SK-N-SH treated with all-trans-retinoic acid at 6 μM for 48 hours (cell line): ENCODE measurements around the gene MTREX.

Experiments
- ARNTL ChIP-seq: fragments of 450-650 bp; formaldehyde crosslinking; IDR thresholded peaks from 2 replicates; pipeline ENCODE4 v1.5.0; 2020; ENCODE audit warnings: low read depth, mild to moderate bottlenecking, moderate library complexity, borderline replicate concordance
- BACH2 ChIP-seq: fragments of 250-450 bp; sonication (Bioruptor Pico); IDR thresholded peaks from 2 replicates; pipeline ENCODE4 v1.9.0; 2021; ENCODE audit warnings: mild to moderate bottlenecking, borderline replicate concordance
- ESRRG ChIP-seq: fragments of 250-450 bp; sonication (Bioruptor Pico); IDR thresholded peaks from 2 replicates; pipeline ENCODE4 v1.6.1; 2021; ENCODE audit warnings: mild to moderate bottlenecking
- PPARA ChIP-seq: fragments of 250-450 bp; sonication (Bioruptor Pico); IDR thresholded peaks from 2 replicates; pipeline ENCODE4 v1.5.0; 2020; ENCODE audit warnings: mild to moderate bottlenecking, borderline replicate concordance
- RARB ChIP-seq: fragments of 250-450 bp; sonication (Bioruptor Pico); IDR thresholded peaks from 2 replicates; pipeline ENCODE4 v1.8.0; 2021; ENCODE audit warnings: mild to moderate bottlenecking, moderate library complexity
- SNAI2 ChIP-seq: fragments of 250-450 bp; sonication (Bioruptor Pico); IDR thresholded peaks from 2 replicates; pipeline ENCODE4 v1.5.0; 2020; ENCODE audit warnings: mild to moderate bottlenecking, moderate library complexity
- TOX ChIP-seq: fragments of 250-450 bp; sonication (Bioruptor Pico); IDR thresholded peaks from 2 replicates; pipeline ENCODE4 v1.8.0; 2021; ENCODE audit warnings: mild to moderate bottlenecking, moderate library complexity, borderline replicate concordance
- ZFP30 ChIP-seq: fragments of 450-650 bp; formaldehyde crosslinking; IDR thresholded peaks from 2 replicates; pipeline ENCODE4 v1.5.0; 2022; ENCODE audit warnings: mild to moderate bottlenecking, moderate library complexity
- ZNF565 ChIP-seq: fragments of 450-650 bp; formaldehyde crosslinking; conservative IDR thresholded peaks from 2 replicates; pipeline ENCODE4 v1.5.0; 2020; ENCODE audit warnings: low read depth, mild to moderate bottlenecking, moderate library complexity
- ZNF70 ChIP-seq: fragments of 450-650 bp; formaldehyde crosslinking; IDR thresholded peaks from 2 replicates; pipeline ENCODE4 v1.5.0; 2020; ENCODE audit warnings: mild to moderate bottlenecking, moderate library complexity
- ZNF8 ChIP-seq: fragments of 450-650 bp; formaldehyde crosslinking; IDR thresholded peaks from 2 replicates; pipeline ENCODE4 v1.5.0; 2020; ENCODE audit warnings: mild to moderate bottlenecking, moderate library complexity
- TF ChIP-seq, protein P1 (sequence below): fragments of 250-450 bp; sonication (Bioruptor Pico); IDR thresholded peaks from 2 replicates; pipeline ENCODE4 v1.5.1; 2020; ENCODE audit warnings: low read depth, mild to moderate bottlenecking, moderate library complexity
- TF ChIP-seq, protein P2 (sequence below): fragments of 250-450 bp; sonication (Bioruptor Pico); IDR thresholded peaks from 2 replicates; pipeline ENCODE4 v1.8.0; 2020; ENCODE audit warnings: mild to moderate bottlenecking, moderate library complexity, borderline replicate concordance

DNA sequence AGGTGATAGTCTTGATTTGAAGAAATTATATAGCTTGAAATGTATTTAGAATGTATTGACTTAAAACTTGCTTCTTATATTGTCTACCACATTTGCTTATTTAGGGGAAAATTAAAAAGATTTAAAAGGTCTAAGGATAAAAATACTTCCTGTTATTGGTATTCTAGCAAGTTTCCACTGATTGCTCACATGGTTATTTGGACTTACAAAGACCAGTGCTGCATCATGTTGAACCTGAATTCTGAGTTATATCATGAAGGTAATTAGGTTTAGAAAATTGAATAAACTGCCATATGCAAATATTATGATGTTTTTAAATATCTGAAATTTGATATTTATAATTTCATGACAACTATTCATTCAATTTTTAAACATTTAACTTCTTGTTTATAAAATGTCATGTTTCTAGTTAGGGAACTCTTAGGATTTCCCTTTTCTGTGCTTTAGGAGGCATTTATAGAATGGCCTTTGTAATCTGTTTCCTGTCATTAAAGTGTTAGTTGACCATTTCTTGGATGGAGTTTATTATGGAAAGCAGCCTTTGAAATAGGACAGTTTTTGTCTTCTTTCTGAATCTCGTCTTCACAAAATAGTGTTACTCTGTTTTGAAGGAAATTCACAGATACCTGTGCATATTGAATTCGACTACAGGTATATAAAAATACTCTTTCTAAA lies 85.8 kb downstream of the MTREX start:
- TF ChIP-seq, protein P1, sequence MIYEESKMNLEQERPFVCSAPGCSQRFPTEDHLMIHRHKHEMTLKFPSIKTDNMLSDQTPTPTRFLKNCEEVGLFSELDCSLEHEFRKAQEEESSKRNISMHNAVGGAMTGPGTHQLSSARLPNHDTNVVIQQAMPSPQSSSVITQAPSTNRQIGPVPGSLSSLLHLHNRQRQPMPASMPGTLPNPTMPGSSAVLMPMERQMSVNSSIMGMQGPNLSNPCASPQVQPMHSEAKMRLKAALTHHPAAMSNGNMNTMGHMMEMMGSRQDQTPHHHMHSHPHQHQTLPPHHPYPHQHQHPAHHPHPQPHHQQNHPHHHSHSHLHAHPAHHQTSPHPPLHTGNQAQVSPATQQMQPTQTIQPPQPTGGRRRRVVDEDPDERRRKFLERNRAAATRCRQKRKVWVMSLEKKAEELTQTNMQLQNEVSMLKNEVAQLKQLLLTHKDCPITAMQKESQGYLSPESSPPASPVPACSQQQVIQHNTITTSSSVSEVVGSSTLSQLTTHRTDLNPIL, result no peak
- TF ChIP-seq TOX (CRISPR knock-in tag) (no peak), ZNF565 (CRISPR knock-in tag) (no peak), SNAI2 (CRISPR knock-in tag) (no peak), ZNF8 (CRISPR knock-in tag) (no peak), ZNF70 (no peak), ZFP30 (CRISPR knock-in tag) (no peak), ESRRG (CRISPR knock-in tag) (no peak), ARNTL (no peak), BACH2 (no peak), RARB (no peak), PPARA (CRISPR knock-in tag) (no peak)
- TF ChIP-seq, protein P2, sequence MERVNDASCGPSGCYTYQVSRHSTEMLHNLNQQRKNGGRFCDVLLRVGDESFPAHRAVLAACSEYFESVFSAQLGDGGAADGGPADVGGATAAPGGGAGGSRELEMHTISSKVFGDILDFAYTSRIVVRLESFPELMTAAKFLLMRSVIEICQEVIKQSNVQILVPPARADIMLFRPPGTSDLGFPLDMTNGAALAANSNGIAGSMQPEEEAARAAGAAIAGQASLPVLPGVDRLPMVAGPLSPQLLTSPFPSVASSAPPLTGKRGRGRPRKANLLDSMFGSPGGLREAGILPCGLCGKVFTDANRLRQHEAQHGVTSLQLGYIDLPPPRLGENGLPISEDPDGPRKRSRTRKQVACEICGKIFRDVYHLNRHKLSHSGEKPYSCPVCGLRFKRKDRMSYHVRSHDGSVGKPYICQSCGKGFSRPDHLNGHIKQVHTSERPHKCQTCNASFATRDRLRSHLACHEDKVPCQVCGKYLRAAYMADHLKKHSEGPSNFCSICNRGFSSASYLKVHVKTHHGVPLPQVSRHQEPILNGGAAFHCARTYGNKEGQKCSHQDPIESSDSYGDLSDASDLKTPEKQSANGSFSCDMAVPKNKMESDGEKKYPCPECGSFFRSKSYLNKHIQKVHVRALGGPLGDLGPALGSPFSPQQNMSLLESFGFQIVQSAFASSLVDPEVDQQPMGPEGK (CRISPR knock-in tag), result no peak
